Measurements from ENCODE around the gene PYHIN1.

GRCh38 chr1:158924677-158925076 is 6.7 kb upstream of the PYHIN1 start:
- TF ChIP-seq POLR2A (IDR thresholded peaks at IDR 0.05) (no peak), CTCF (IDR thresholded peaks at IDR 0.05) (no peak), POLR2AphosphoS5 (IDR thresholded peaks at IDR 0.05) (no peak)
